Gastroesophageal sphincter (tissue), 3 donors: Measurements from ENCODE around the gene S100A12.

Source experiments
- CTCF ChIP-seq, 4 experiments: fragments of 200-600 bp in 2 of 4; fragments of 450-650 bp in 2 of 4; sonication (generic) in 1 of 4; IDR thresholded peaks; one replicate each; pipeline ENCODE4 v1.5.1; 2017 to 2019; ENCODE audit warnings: antibody characterized with exemption in 4 of 4, mild to moderate bottlenecking in 2 of 4, moderate library complexity in 2 of 4
- POLR2A ChIP-seq, 2 donors: fragments of 450-650 bp; IDR thresholded peaks; one replicate each; pipeline ENCODE4 v1.6.1; 2017; ENCODE audit warnings: antibody characterized with exemption in 2 of 2, mild to moderate bottlenecking in 2 of 2, moderate library complexity in 1 of 2
- POLR2AphosphoS5 ChIP-seq: sonication (generic); formaldehyde crosslinking; IDR thresholded peaks from one replicate; pipeline ENCODE4 v1.6.1; 2017; ENCODE audit warnings: antibody characterized with exemption

- no peak for TF ChIP-seq CTCF (IDR thresholded peaks at IDR 0.05)
- TF ChIP-seq POLR2A (IDR thresholded peaks at IDR 0.05) = no peak
- no peak for TF ChIP-seq POLR2AphosphoS5
Measured at GRCh38 chr1:153340356-153340755, 35.1 kb downstream of the S100A12 start.
